K562 (cell line): ENCODE measurements around the gene BAG2. TPM values are rescaled to one million over a fixed set of nuclear protein-coding genes. Genes with fewer than 3 reads are reported as not detected.
A peak's percentile ranks its signal among the peaks of the same experiment; 100 is the strongest.

Source experiments
- BRCA1 ChIP-seq, 2 experiments: fragments of 450-650 bp in 1 of 2; sonication (generic) in 1 of 2; formaldehyde crosslinking in 1 of 2; IDR thresholded peaks; 2 replicates each; pipeline versions ENCODE4 v1.5.0 to v1.6.1; 2017 to 2020; ENCODE audit warnings: mild to moderate bottlenecking in 1 of 2, missing genetic modification reagents in 1 of 2
- ERF ChIP-seq: fragments of 450-650 bp; formaldehyde crosslinking; IDR thresholded peaks from 2 replicates; pipeline ENCODE4 v1.4.0; 2020; ENCODE audit warnings: mild to moderate bottlenecking, mixed read lengths
- ETV6 ChIP-seq, 3 experiments: fragments of 150-350 bp in 1 of 3; sonication (generic) in 1 of 3; formaldehyde crosslinking in 1 of 3; IDR thresholded peaks; 2 replicates each; pipeline versions ENCODE4 v1.6.1 to v1.8.0; 2014 to 2022; ENCODE audit warnings: borderline replicate concordance in 2 of 3, low read depth in 2 of 3, antibody characterized with exemption in 1 of 3, low read length in 1 of 3, mild to moderate bottlenecking in 1 of 3, missing genetic modification reagents in 1 of 3
- FUS ChIP-seq: fragments of 200-400 bp; formaldehyde crosslinking; optimal IDR thresholded peaks from 2 replicates; pipeline ENCODE3; 2017; ENCODE audit warnings: low read depth, low read length
- GTF2A2 ChIP-seq: IDR thresholded peaks from 2 replicates; pipeline ENCODE4 v1.6.1; 2016; ENCODE audit warnings: mild to moderate bottlenecking, missing genetic modification characterization, missing compliant biosample characterization
- MYNN ChIP-seq, 2 experiments: sonication (generic); formaldehyde crosslinking in 1 of 2; IDR thresholded peaks; 2 replicates each; pipeline versions ENCODE4 v1.5.0 to v1.6.1; 2016 to 2020; ENCODE audit warnings: antibody characterized with exemption in 1 of 2, missing genetic modification reagents in 1 of 2
- PTRF ChIP-seq: fragments of 450-650 bp; IDR thresholded peaks from 2 replicates; pipeline ENCODE4 v1.6.1; 2016; ENCODE audit warnings: mild to moderate bottlenecking, missing genetic modification characterization, missing compliant biosample characterization
- PTTG1 ChIP-seq: fragments of 450-650 bp; IDR thresholded peaks from 2 replicates; pipeline ENCODE4 v1.6.1; 2016; ENCODE audit warnings: low read depth, mild to moderate bottlenecking, missing genetic modification characterization, missing compliant biosample characterization
- RAD21 ChIP-seq, 2 experiments: fragments of 250-450 bp in 1 of 2; fragments of 450-650 bp in 1 of 2; sonication (Bioruptor Pico) in 1 of 2; formaldehyde crosslinking in 1 of 2; IDR thresholded peaks in 1 of 2; conservative IDR thresholded peaks in 1 of 2; 2 replicates each; pipeline versions ENCODE4 v1.4.0 to v1.8.0; 2020 to 2022; ENCODE audit warnings: mild to moderate bottlenecking in 2 of 2, moderate library complexity in 1 of 2
- RBM34 ChIP-seq: fragments of 200-400 bp; formaldehyde crosslinking; IDR thresholded peaks from 2 replicates; pipeline ENCODE4 v1.6.1; 2018; ENCODE audit warnings: low read length, borderline replicate concordance; ENCODE audit not compliant: insufficient read depth
- ZFPM2 ChIP-seq: fragments of 250-450 bp; sonication (Bioruptor Pico); IDR thresholded peaks from 2 replicates; pipeline ENCODE4 v1.5.1; 2022; ENCODE audit warnings: mild to moderate bottlenecking
- ZNF134 ChIP-seq: fragments of 250-450 bp; sonication (Bioruptor Pico); conservative IDR thresholded peaks from 2 replicates; pipeline ENCODE4 v1.4.0; 2020
- ZNF217 ChIP-seq: sonication (generic); formaldehyde crosslinking; IDR thresholded peaks from 2 replicates; pipeline ENCODE4 v1.8.0; 2022; ENCODE audit warnings: mild to moderate bottlenecking, missing genetic modification reagents
- ZSCAN29 ChIP-seq: fragments of 450-650 bp; IDR thresholded peaks from 2 replicates; pipeline ENCODE4 v1.6.1; 2017
- polyA plus RNA-seq, 8 experiments: library from polyadenylated mRNA; depleted of rRNA in 4 of 8; stranded (reverse) in 5 of 8; unstranded in 3 of 8; fragments of >200 nt; fragmentation: Nextera tagmentation in 2 of 8; fragmentation: Illumina TruSeq in 1 of 8; extraction: Ambion mirVana in 2 of 8; extraction: Trizol in 1 of 8; gene quantifications; 2 replicates each; pipeline versions ENCODE4 v1.2.1 to v1.2.3, GENCODE V29; 2011 to 2014; ENCODE audit warnings: inconsistent platforms in 1 of 8, missing spikeins in 1 of 8
- total RNA-seq, 7 experiments: library from RNA; depleted of rRNA in 6 of 7; stranded (reverse); fragments of >200 nt in 6 of 7; fragmentation: Illumina TruSeq in 2 of 7; extraction: Trizol in 2 of 7; gene quantifications; 2 replicates each; pipeline versions ENCODE4 v1.2.1 to v1.2.3, GENCODE V29; 2011 to 2021; ENCODE audit warnings: low replicate concordance in 1 of 7
- TF ChIP-seq, protein P1 (sequence below): fragments of 450-650 bp; IDR thresholded peaks from 2 replicates; pipeline ENCODE4 v1.6.1; 2016; ENCODE audit warnings: mild to moderate bottlenecking
- TF ChIP-seq, protein P2 (sequence below): fragments of 450-650 bp; formaldehyde crosslinking; conservative IDR thresholded peaks from 2 replicates; pipeline ENCODE4 v1.4.0; 2022; ENCODE audit warnings: mild to moderate bottlenecking, missing genetic modification characterization
- TF ChIP-seq, protein P3 (sequence below): fragments of 250-450 bp; sonication (Bioruptor Pico); IDR thresholded peaks from 2 replicates; pipeline ENCODE4 v1.9.0; 2021; ENCODE audit warnings: mild to moderate bottlenecking
- TF ChIP-seq, protein P4 (sequence below): fragments of 150-350 bp; conservative IDR thresholded peaks from 2 replicates; pipeline ENCODE4 v1.6.1; 2014; ENCODE audit warnings: low read length

Gene BAG2
- total and polyA plus RNA-seq, 9 of the 15 experiments (the other 6 are each of a cell fraction or from before 2014, with no cell fraction given), result 12.8 to 20.7 (median 17.6) TPM

DNA sequence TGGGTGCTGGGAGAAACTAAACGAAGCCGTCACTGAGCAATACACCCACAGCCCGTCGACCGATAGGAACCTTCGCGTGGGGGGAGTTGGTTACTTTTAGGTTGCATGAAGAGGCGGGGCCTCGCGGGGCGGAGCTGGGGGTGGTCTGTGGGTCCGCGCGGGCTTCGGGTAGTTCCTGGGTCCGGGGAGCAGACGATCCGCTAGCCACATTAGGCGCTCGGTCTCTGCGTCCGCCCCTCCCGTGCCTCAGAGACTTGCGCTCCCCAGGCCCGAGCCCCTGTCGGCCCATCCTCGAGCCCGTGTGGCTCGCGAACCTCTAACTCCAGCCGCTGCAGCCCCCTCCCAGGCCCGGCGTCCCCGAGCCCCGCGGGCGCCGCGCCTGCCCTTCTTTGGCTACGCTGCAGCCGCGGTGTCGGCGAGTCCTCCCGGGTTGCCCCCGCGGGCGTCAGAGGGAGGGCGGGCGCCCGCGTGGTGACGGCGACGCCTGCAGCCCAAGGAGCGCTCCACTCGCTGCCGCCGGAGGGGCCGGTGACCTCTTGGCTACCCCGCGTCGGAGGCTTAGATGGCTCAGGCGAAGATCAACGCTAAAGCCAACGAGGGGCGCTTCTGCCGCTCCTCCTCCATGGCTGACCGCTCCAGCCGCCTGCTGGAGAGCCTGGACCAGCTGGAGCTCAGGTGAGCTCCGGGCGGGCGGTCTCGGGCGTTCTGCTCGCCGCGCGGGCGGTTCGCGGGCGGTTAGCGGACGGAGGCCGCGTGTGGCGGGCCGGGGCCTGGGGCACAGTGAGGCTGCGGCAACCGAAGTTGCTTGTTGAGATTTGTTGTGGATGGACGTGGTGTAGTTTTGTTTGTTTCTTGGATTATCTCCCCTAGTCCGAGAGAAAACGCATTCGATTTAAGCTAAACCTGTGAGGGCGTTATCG, at the start of gene BAG2 (continued):
- TF ChIP-seq, protein P1, sequence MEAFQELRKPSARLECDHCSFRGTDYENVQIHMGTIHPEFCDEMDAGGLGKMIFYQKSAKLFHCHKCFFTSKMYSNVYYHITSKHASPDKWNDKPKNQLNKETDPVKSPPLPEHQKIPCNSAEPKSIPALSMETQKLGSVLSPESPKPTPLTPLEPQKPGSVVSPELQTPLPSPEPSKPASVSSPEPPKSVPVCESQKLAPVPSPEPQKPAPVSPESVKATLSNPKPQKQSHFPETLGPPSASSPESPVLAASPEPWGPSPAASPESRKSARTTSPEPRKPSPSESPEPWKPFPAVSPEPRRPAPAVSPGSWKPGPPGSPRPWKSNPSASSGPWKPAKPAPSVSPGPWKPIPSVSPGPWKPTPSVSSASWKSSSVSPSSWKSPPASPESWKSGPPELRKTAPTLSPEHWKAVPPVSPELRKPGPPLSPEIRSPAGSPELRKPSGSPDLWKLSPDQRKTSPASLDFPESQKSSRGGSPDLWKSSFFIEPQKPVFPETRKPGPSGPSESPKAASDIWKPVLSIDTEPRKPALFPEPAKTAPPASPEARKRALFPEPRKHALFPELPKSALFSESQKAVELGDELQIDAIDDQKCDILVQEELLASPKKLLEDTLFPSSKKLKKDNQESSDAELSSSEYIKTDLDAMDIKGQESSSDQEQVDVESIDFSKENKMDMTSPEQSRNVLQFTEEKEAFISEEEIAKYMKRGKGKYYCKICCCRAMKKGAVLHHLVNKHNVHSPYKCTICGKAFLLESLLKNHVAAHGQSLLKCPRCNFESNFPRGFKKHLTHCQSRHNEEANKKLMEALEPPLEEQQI, result no peak
- TF ChIP-seq BRCA1 (IDR thresholded peaks at IDR 0.05) (no peak), BRCA1 (CRISPR knock-in tag; IDR thresholded peaks at IDR 0.05) (no peak), ZSCAN29 (no peak), MYNN (IDR thresholded peaks at IDR 0.05) (no peak), MYNN (CRISPR knock-in tag; IDR thresholded peaks at IDR 0.05) (no peak), ZFPM2 (CRISPR knock-in tag) (no peak), GTF2A2 (no peak), RBM34 (no peak), ZNF217 (CRISPR knock-in tag) (no peak), ETV6 (IDR thresholded peaks at IDR 0.05; ENCODE audit: borderline replicate concordance in 1 of 2, low read depth in 2 of 2, low read length in 1 of 2) (no peak), ETV6 (CRISPR knock-in tag; IDR thresholded peaks at IDR 0.05; ENCODE audit: borderline replicate concordance) (no peak), PTTG1 (no peak), ZNF134 (CRISPR knock-in tag) (no peak), ERF (CRISPR knock-in tag) (0 out of 2 replicates have a peak, but pooled peaks have one; percentile 1), FUS (peak; percentile 88), PTRF (no peak), RAD21 (CRISPR knock-in tag; conservative IDR thresholded peaks at IDR 0.05 in 1 of 2, IDR thresholded peaks at IDR 0.05 in 1 of 2) (peak in 1 of 2 experiments; percentile 19; a peak in 2 of 4 replicates)
- TF ChIP-seq, protein P2, sequence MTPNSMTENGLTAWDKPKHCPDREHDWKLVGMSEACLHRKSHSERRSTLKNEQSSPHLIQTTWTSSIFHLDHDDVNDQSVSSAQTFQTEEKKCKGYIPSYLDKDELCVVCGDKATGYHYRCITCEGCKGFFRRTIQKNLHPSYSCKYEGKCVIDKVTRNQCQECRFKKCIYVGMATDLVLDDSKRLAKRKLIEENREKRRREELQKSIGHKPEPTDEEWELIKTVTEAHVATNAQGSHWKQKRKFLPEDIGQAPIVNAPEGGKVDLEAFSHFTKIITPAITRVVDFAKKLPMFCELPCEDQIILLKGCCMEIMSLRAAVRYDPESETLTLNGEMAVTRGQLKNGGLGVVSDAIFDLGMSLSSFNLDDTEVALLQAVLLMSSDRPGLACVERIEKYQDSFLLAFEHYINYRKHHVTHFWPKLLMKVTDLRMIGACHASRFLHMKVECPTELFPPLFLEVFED (CRISPR knock-in tag), result no peak
- TF ChIP-seq, protein P3, sequence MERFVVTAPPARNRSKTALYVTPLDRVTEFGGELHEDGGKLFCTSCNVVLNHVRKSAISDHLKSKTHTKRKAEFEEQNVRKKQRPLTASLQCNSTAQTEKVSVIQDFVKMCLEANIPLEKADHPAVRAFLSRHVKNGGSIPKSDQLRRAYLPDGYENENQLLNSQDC (CRISPR knock-in tag), result no peak
- TF ChIP-seq, protein P4, sequence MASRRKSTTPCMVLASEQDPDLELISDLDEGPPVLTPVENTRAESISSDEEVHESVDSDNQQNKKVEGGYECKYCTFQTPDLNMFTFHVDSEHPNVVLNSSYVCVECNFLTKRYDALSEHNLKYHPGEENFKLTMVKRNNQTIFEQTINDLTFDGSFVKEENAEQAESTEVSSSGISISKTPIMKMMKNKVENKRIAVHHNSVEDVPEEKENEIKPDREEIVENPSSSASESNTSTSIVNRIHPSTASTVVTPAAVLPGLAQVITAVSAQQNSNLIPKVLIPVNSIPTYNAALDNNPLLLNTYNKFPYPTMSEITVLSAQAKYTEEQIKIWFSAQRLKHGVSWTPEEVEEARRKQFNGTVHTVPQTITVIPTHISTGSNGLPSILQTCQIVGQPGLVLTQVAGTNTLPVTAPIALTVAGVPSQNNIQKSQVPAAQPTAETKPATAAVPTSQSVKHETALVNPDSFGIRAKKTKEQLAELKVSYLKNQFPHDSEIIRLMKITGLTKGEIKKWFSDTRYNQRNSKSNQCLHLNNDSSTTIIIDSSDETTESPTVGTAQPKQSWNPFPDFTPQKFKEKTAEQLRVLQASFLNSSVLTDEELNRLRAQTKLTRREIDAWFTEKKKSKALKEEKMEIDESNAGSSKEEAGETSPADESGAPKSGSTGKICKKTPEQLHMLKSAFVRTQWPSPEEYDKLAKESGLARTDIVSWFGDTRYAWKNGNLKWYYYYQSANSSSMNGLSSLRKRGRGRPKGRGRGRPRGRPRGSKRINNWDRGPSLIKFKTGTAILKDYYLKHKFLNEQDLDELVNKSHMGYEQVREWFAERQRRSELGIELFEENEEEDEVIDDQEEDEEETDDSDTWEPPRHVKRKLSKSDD, result no peak
